ENCODE results near the gene FGF14. TPM values are rescaled to one million over a fixed set of nuclear protein-coding genes. Genes with fewer than 3 reads are reported as not detected.

The FGF14 gene
- total and polyA plus RNA-seq, 2 donors (not counting 3 experiments of a cell fraction or from before 2014, with no cell fraction given): not detected

DNA sequence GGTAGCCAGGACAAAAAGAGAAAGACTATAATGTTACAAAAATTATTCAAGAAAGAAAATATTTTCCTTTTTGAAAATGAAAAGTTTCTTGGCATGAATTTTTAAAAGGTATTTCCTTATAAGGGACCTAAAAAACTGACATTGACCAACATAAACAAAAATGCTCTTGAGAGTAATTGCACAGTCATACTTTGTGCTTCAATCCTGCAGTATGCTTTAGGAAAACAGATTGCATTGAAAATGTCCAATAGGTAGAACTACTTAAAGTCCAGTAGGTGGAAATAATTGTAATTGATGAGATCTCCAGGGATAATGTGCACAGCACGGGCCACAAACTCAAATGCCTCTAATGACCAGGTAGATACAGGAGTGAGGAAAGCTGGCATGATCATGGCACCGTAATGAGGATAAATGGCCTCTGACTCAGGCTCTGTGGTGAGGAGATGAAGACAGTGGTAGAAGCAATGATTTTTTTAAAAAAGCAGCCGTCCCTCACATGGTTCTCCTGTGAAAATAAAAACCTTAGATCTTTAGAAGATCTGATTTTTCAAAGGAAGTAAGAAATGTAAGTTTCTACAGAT is 671.3 kb downstream of the FGF14 start:
- Histone ChIP-seq H3K27ac (ENCODE audit: insufficient read depth, low read depth, low read length) (no peak overlapping the region), H3K4me1 (ENCODE audit: control insufficient read depth, extremely low read depth, insufficient read depth, low read length) (no peaks in the 10 kb centered on the region), H3K9me1 (replicated peaks; ENCODE audit: control insufficient read depth, extremely low read depth, insufficient read depth, low read length) (no peaks in the 10 kb centered on the region), H3K79me2 (ENCODE audit: control insufficient read depth, insufficient read depth, low read length) (no peaks in the 10 kb centered on the region), H3K36me3 (ENCODE audit: control insufficient read depth in 2 of 2, extremely low read depth in 1 of 2, insufficient read depth in 2 of 2, low read length in 2 of 2) (no peaks in the 10 kb centered on the region), H3K9me3 (replicated peaks; ENCODE audit: control insufficient read depth, insufficient read depth, low read length) (no peaks in the 10 kb centered on the region), H2AFZ (ENCODE audit: low read depth, low read length) (no peak overlapping the region), H3K4me3 (replicated peaks in 1 of 3; ENCODE audit: insufficient read depth in 1 of 3, low read depth in 1 of 3, low read length in 3 of 3) (no peak overlapping the region), H3K27me3 (ENCODE audit: control insufficient read depth in 2 of 2, insufficient read depth in 2 of 2, low read length in 2 of 2) (no peaks in the 10 kb centered on the region), H3K9ac (replicated peaks; ENCODE audit: extremely low read depth, insufficient read depth, low read length) (no peak overlapping the region), H3K4me2 (ENCODE audit: insufficient read depth, low read length) (no peak overlapping the region), H4K20me1 (replicated peaks; ENCODE audit: control insufficient read depth, extremely low read depth, insufficient read depth, low read length) (no peaks in the 10 kb centered on the region)
- ChIA-PET POLR2A (no interaction called here), CTCF (no interaction called here)
- DNase-seq (ENCODE audit: low read depth, low spot score) (no peak), FAIRE-seq (no peak)
- no TSS peak for BruUV-seq (replicated peaks)
- dilution Hi-C loops (cut with MboI; ENCODE audit: extremely low pct_ligation_motif_present, low sequenced_read_pairs) (no loop called here), intact Hi-C loops (cut with micrococcal nuclease) (no loop called here)
- TF ChIP-seq POLR2AphosphoS5 (IDR thresholded peaks at IDR 0.05; ENCODE audit: insufficient read depth, low read depth, low read length) (no peak), MYC (IDR thresholded peaks at IDR 0.05; ENCODE audit: low read depth, low read length) (no peak), JUN (IDR thresholded peaks at IDR 0.05; ENCODE audit: borderline replicate concordance, insufficient read depth, insufficient read length, low read depth) (no peak), POLR2A (IDR thresholded peaks at IDR 0.05; ENCODE audit: low read depth, low read length) (no peak), CTCF (IDR thresholded peaks at IDR 0.05; ENCODE audit: extremely low read depth in 1 of 2, insufficient read depth in 1 of 2, low read depth in 1 of 2, low read length in 2 of 2) (no peak)
- TF ChIP-seq, protein P1, sequence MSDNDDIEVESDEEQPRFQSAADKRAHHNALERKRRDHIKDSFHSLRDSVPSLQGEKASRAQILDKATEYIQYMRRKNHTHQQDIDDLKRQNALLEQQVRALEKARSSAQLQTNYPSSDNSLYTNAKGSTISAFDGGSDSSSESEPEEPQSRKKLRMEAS (IDR thresholded peaks at IDR 0.05; ENCODE audit: insufficient read depth, insufficient read length): no peak

DNA sequence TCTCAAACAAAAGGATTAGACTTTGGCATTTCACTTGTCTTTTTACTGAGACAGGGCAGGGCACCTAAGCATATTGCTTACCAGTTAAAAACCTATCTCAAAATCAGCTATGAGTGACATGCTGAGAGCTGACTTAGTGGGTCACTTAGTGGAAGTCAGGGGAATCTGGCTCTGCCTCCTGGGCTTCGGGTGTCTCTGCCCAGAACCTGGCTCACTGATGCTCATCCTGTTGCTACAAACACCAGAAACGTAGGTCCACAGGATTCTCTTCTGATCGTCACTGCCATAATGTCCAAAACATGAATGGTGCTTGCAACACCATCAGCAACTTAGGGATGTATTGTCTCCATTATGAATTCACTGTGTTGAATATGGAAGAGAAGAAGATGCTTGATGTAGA is 673.2 kb downstream of the FGF14 start:
- Histone ChIP-seq H3K4me3 (replicated peaks in 1 of 3; ENCODE audit: insufficient read depth in 1 of 3, low read depth in 1 of 3, low read length in 3 of 3) (no peak overlapping the region), H3K79me2 (ENCODE audit: control insufficient read depth, insufficient read depth, low read length) (no peaks in the 10 kb centered on the region), H3K9me1 (replicated peaks; ENCODE audit: control insufficient read depth, extremely low read depth, insufficient read depth, low read length) (no peaks in the 10 kb centered on the region), H3K4me2 (ENCODE audit: insufficient read depth, low read length) (no peak overlapping the region), H3K27ac (ENCODE audit: insufficient read depth, low read depth, low read length) (no peak overlapping the region), H4K20me1 (replicated peaks; ENCODE audit: control insufficient read depth, extremely low read depth, insufficient read depth, low read length) (no peaks in the 10 kb centered on the region), H3K9ac (replicated peaks; ENCODE audit: extremely low read depth, insufficient read depth, low read length) (no peak overlapping the region), H2AFZ (ENCODE audit: low read depth, low read length) (no peak overlapping the region), H3K9me3 (replicated peaks; ENCODE audit: control insufficient read depth, insufficient read depth, low read length) (no peaks in the 10 kb centered on the region), H3K4me1 (ENCODE audit: control insufficient read depth, extremely low read depth, insufficient read depth, low read length) (no peaks in the 10 kb centered on the region), H3K27me3 (ENCODE audit: control insufficient read depth in 2 of 2, insufficient read depth in 2 of 2, low read length in 2 of 2) (no peaks in the 10 kb centered on the region), H3K36me3 (ENCODE audit: control insufficient read depth in 2 of 2, extremely low read depth in 1 of 2, insufficient read depth in 2 of 2, low read length in 2 of 2) (no peaks in the 10 kb centered on the region)
- dilution Hi-C loops (cut with MboI; ENCODE audit: extremely low pct_ligation_motif_present, low sequenced_read_pairs): no loop called here
- no TSS peak for BruUV-seq (replicated peaks)
- no peak for TF ChIP-seq MYC (IDR thresholded peaks at IDR 0.05; ENCODE audit: low read depth, low read length)
- TF ChIP-seq GATA2 (IDR thresholded peaks at IDR 0.05; ENCODE audit: insufficient read depth, insufficient read length, low read depth, low read length): no peak
- TF ChIP-seq FOS (IDR thresholded peaks at IDR 0.05; ENCODE audit: borderline replicate concordance, insufficient read depth, low read length): no peak
- TF ChIP-seq POLR2A (IDR thresholded peaks at IDR 0.05; ENCODE audit: low read depth, low read length): no peak
- TF ChIP-seq, protein P1 (IDR thresholded peaks at IDR 0.05; ENCODE audit: insufficient read depth, insufficient read length): no peak
- no peak for TF ChIP-seq EZH2 (IDR thresholded peaks at IDR 0.05; ENCODE audit: borderline replicate concordance, low read depth, low read length, severe bottlenecking)
- no peak for TF ChIP-seq JUN (IDR thresholded peaks at IDR 0.05; ENCODE audit: borderline replicate concordance, insufficient read depth, insufficient read length, low read depth)
- TF ChIP-seq POLR2AphosphoS5 (IDR thresholded peaks at IDR 0.05; ENCODE audit: insufficient read depth, low read depth, low read length): no peak
- no peak for TF ChIP-seq CTCF (IDR thresholded peaks at IDR 0.05; ENCODE audit: extremely low read depth in 1 of 2, insufficient read depth in 1 of 2, low read depth in 1 of 2, low read length in 2 of 2)
- DNase-seq (ENCODE audit: low read depth, low spot score): no peak
- CTCF ChIA-PET: no interaction called here
- POLR2A ChIA-PET: no interaction called here
- FAIRE-seq: no peak
- intact Hi-C loops (cut with micrococcal nuclease): no loop called here
